OCI-LY7 (cell line): ENCODE results near the gene CDK6.

Source experiments
- EZH2phosphoT487 ChIP-seq: fragments of 200-600 bp; sonication (generic); IDR thresholded peaks from 2 replicates; pipeline ENCODE4 v1.6.1; 2018; ENCODE audit warnings: low read depth, borderline replicate concordance, mild to moderate bottlenecking, mixed run types, antibody characterized with exemption, low read length, moderate library complexity, mixed read lengths
- TF ChIP-seq, protein P1 (sequence below): fragments of 200-600 bp; sonication (generic); conservative IDR thresholded peaks from 2 replicates; pipeline ENCODE4 v1.5.1; 2014; ENCODE audit warnings: mild to moderate bottlenecking, antibody characterized with exemption, low read length, moderate library complexity, mixed read lengths

DNA sequence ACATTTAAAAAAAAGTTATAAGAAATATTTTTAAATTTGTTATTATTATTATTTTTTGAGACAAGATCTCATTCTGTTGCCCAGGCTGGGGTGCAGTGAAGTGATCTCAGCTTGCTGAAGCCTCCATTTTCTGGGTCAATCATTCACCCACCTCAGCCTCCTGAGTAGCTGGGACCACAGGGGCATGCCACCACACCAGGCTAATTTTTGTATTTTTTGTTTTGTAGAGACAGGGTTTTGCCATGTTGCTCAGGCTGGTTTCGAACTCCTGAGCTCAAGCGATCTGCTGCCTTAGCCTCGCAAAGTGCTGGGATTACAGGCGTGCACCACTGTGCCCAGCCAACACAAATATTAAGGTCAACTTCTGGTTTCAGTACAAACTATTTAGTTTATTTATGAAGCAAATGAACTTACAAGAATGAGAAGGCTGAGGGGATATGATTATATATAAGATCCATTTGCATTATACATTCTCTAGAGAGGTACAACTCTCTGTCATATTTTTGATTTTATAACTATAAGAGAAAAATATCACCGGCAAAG is 200.3 kb downstream of the CDK6 start:
- TF ChIP-seq, protein P1, sequence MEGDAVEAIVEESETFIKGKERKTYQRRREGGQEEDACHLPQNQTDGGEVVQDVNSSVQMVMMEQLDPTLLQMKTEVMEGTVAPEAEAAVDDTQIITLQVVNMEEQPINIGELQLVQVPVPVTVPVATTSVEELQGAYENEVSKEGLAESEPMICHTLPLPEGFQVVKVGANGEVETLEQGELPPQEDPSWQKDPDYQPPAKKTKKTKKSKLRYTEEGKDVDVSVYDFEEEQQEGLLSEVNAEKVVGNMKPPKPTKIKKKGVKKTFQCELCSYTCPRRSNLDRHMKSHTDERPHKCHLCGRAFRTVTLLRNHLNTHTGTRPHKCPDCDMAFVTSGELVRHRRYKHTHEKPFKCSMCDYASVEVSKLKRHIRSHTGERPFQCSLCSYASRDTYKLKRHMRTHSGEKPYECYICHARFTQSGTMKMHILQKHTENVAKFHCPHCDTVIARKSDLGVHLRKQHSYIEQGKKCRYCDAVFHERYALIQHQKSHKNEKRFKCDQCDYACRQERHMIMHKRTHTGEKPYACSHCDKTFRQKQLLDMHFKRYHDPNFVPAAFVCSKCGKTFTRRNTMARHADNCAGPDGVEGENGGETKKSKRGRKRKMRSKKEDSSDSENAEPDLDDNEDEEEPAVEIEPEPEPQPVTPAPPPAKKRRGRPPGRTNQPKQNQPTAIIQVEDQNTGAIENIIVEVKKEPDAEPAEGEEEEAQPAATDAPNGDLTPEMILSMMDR, result no peak
- no peak for TF ChIP-seq EZH2phosphoT487
